HG03575 (cell line): ENCODE measurements around the gene UGDH.

Experiments used
- ATAC-seq: cut with Tn5 transposase; IDR thresholded peaks from one replicate; pipeline ENCODE4 v1.9.1; 2021; ENCODE audit not compliant: unreplicated experiment, insufficient number of reproducible peaks, low FRiP score; ENCODE audit errors: extremely low read depth

Gene UGDH

GRCh38 chr4:39464886-39465501, 62.2 kb downstream of the UGDH start:
- ATAC-seq, result no peak

- peak; percentile 58 for ATAC-seq
These were observed 68.5 kb downstream of the UGDH start, which contains the start of the genes LIAS and RPL9 for GRCh38 chr4:39458505-39459300. LIAS (plus strand) TSS chr4:39459056; CDS start chr4:39459118, 62 bp downstream. RPL9 (minus strand) TSS chr4:39458922; CDS start chr4:39458439, 483 bp downstream.

- peak; percentile 3 for ATAC-seq
These were observed 69.1 kb downstream of the UGDH start for GRCh38 chr4:39458161-39458504.

GRCh38 chr4:39456946-39457763, 70.1 kb downstream of the UGDH start:
- no peak for ATAC-seq

GRCh38 chr4:39455486-39455885, 71.8 kb downstream of the UGDH start:
- ATAC-seq, result no peak

GRCh38 chr4:39453738-39454137, 73.5 kb downstream of the UGDH start:
- ATAC-seq, result no peak

GRCh38 chr4:39452860-39453587, 74.2 kb downstream of the UGDH start:
- ATAC-seq, result no peak

- no peak for ATAC-seq
These were observed 74.9 kb downstream of the UGDH start for GRCh38 chr4:39452153-39452859.

- ATAC-seq, result no peak
These were observed 75.7 kb downstream of the UGDH start for GRCh38 chr4:39451423-39452023.

- ATAC-seq, result no peak
These were observed 76.6 kb downstream of the UGDH start for GRCh38 chr4:39450618-39451017.
